Activated CD8-positive, alpha-beta T cell treated with anti-CD3 and anti-CD28 coated beads for 36 hours (primary cell): ENCODE results near the gene MAP3K7. TPM values are rescaled to one million over a fixed set of nuclear protein-coding genes. Genes with fewer than 3 reads are reported as not detected.

Experiments used
- ATAC-seq: fragments of 200-7000 bp; cut with Tn5 transposase; one replicate; pipeline ENCODE4 v1.10.0; 2021; ENCODE audit warnings: mild to moderate bottlenecking, moderate library complexity
- CTCF ChIA-PET: fragments of 350-600 bp; sonication (Branson Sonifier 250); formaldehyde crosslinking; loops from one replicate; lab custom pipeline; 2021; ENCODE audit warnings: antibody characterized with exemption; lab: Charles Lee
- POLR2A ChIA-PET: fragments of 350-600 bp; sonication (Branson Sonifier 250); formaldehyde crosslinking; loops from one replicate; lab custom pipeline; 2021; ENCODE audit warnings: antibody characterized with exemption; lab: Charles Lee
- DNase-seq: peaks from one replicate; pipeline ENCODE4 v3.0.0-alpha.2; 2020
- H3K27ac Mint-ChIP-seq: one replicate; pipeline ENCODE4 v1.8.0; 2021; ENCODE audit warnings: mild to moderate bottlenecking, mixed read lengths
- H3K27me3 Mint-ChIP-seq: one replicate; pipeline ENCODE4 v1.8.0; 2021; ENCODE audit warnings: mixed read lengths
- H3K36me3 Mint-ChIP-seq: one replicate; pipeline ENCODE4 v1.8.0; 2021; ENCODE audit warnings: low read depth, mixed read lengths
- H3K4me1 Mint-ChIP-seq: one replicate; pipeline ENCODE4 v1.8.0; 2021; ENCODE audit warnings: low read depth, mixed read lengths
- H3K4me3 Mint-ChIP-seq: one replicate; pipeline ENCODE4 v1.8.0; 2021; ENCODE audit warnings: mild to moderate bottlenecking, moderate library complexity, mixed read lengths
- H3K9me3 Mint-ChIP-seq: one replicate; pipeline ENCODE4 v1.8.0; 2021; ENCODE audit warnings: mixed read lengths
- intact Hi-C: fragments of 100-400 bp; cut with micrococcal nuclease; formaldehyde crosslinking; loops from one replicate; pipeline ENCODE4 v1.10.0; 2022
- total RNA-seq, 2 experiments: library from RNA; stranded (reverse); gene quantifications; one replicate each; pipeline ENCODE4 v1.2.3, GENCODE V29; 2021
- TF ChIP-seq, protein P1 (sequence below): fragments of 200-600 bp; IDR thresholded peaks from one replicate; pipeline ENCODE4 v1.8.0; 2022; ENCODE audit warnings: antibody characterized with exemption, mild to moderate bottlenecking

The MAP3K7 gene
- total RNA-seq, 2 experiments from 2014 or later: 22.1 to 22.8 TPM

DNA sequence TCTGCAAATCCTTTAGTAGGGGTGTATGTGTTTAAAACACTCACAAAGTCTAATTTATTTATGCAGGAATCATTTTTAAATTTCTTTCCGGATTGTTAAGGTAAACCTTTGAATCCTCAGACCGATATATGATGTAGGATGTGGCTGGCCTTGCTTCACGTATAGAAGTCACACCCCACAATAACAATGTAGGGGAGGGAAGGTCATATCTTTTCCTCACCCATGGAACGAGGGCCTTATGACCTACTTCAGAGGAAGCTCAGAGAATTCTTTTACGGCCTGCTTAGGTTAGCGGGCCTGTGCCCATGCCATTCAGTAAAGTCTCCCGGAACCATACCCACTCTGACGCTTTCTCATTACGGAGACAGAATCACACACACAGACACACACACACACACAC, 102.9 kb downstream of the MAP3K7 start:
- Mint-ChIP-seq H3K9me3 (peaks cover 13% of the 10 kb centered on the region), H3K36me3 (no peaks in the 10 kb centered on the region), H3K4me1 (peaks cover 15% of the 10 kb centered on the region), H3K4me3 (no peak overlapping the region), H3K27me3 (peaks cover 6% of the 10 kb centered on the region), H3K27ac (no peak overlapping the region)
- ChIA-PET POLR2A (no interaction called here), CTCF (no interaction called here)
- ATAC-seq (no peak), DNase-seq (no peak)
- intact Hi-C loops: no loop called here
- TF ChIP-seq, protein P1, sequence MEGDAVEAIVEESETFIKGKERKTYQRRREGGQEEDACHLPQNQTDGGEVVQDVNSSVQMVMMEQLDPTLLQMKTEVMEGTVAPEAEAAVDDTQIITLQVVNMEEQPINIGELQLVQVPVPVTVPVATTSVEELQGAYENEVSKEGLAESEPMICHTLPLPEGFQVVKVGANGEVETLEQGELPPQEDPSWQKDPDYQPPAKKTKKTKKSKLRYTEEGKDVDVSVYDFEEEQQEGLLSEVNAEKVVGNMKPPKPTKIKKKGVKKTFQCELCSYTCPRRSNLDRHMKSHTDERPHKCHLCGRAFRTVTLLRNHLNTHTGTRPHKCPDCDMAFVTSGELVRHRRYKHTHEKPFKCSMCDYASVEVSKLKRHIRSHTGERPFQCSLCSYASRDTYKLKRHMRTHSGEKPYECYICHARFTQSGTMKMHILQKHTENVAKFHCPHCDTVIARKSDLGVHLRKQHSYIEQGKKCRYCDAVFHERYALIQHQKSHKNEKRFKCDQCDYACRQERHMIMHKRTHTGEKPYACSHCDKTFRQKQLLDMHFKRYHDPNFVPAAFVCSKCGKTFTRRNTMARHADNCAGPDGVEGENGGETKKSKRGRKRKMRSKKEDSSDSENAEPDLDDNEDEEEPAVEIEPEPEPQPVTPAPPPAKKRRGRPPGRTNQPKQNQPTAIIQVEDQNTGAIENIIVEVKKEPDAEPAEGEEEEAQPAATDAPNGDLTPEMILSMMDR: no peak

DNA sequence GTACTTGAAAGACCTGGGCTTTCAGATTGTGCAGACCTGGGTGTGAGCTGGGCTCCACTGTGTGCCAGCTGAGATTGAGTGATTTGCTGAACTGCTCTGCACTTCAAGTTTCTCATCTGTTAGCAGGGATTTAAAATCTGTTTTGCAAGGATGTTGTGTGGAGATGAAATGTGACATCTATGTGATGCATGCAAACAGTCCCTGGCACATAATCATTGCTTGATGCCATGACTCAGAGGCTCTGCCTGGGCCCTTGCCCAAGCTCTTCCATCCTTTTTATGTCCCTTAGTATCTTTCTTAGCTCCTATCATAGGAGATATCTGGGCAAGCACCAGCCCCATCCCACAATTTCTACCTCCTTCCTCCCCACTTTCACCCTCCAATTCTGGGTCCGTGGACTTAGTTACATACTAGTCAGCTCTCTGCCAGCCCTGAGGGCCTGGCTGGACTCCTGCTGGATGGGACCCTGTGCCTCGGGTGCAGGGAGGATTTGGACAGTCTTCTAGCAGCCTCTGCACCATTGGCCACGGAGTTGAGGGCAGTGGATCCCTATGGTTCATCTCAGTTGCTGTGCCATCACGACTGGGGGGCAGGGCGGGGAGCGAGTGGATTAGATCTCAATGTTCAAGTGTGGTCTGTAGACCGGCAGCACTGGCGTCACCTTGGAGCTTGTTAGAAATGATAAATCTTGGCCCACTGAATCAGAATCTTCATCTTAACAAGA, 103.6 kb downstream of the MAP3K7 start:
- ChIA-PET CTCF (interaction anchor here (0.8 kb wide), 1 partner anchor 542 kb away, joined by 3 read pairs; no protein-coding TSS in a partner anchor), POLR2A (no interaction called here)
- H3K27me3 Mint-ChIP-seq: peaks cover 6% of the 10 kb centered on the region
- peaks cover 22% of the 10 kb centered on the region for H3K4me1 Mint-ChIP-seq
- DNase-seq (no peak), ATAC-seq (no peak)
- no peaks in the 10 kb centered on the region for H3K36me3 Mint-ChIP-seq
- H3K9me3 Mint-ChIP-seq: peaks cover 13% of the 10 kb centered on the region
- TF ChIP-seq, protein P1: no peak
- no peak overlapping the region for H3K4me3 Mint-ChIP-seq
- intact Hi-C loops: no loop called here
- no peak overlapping the region for H3K27ac Mint-ChIP-seq

DNA sequence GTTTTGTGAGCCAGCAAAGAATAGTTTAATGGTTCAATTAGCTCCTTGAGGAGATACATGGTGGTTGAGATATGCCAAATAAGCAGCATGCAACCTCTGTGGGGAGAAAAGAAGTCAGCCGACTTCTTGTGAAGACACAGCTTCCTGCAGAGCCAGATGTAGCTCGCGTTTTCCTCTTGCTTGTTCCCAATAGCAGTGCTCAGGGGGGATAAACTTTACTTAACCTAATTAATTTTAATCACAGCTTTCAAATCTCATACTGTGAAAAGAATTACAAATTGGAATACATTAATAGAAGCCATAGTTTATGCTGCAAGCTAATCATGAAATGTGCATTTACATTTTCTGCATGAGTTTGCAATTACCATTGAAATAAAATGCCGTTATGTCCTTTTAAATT, 106.2 kb downstream of the MAP3K7 start:
- no peak overlapping the region for H3K4me3 Mint-ChIP-seq
- no peaks in the 10 kb centered on the region for H3K27me3 Mint-ChIP-seq
- TF ChIP-seq, protein P1: no peak
- ATAC-seq: no peak
- no peak overlapping the region for H3K27ac Mint-ChIP-seq
- DNase-seq: no peak
- intact Hi-C loops: no loop called here
- peaks cover 5% of the 10 kb centered on the region for H3K9me3 Mint-ChIP-seq
- H3K4me1 Mint-ChIP-seq: peaks cover 39% of the 10 kb centered on the region
- H3K36me3 Mint-ChIP-seq: no peaks in the 10 kb centered on the region
- CTCF ChIA-PET: interaction anchor here (1.5 to 12.8 kb wide), 6 partner anchors 69 to 540 kb away, joined by 3 to 231 read pairs (median 7); partner anchors contain the start of gene MAP3K7
- POLR2A ChIA-PET: no interaction called here

DNA sequence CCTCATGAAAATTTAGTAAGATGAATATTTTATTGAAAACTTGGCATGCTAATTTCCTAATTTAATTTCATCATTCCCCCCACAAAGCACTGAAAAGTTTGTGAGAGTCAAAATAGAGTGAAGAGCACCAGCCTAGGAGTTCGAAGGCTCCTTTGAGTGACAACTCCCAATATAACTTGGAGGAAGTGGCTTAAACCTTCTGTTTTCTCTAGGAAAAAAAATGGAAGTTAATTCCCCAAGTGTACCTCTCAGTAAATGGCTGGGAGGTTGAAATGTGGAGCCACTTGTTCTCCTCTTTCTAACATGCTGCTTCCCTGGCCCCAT, 107.3 kb downstream of the MAP3K7 start:
- H3K36me3 Mint-ChIP-seq: no peaks in the 10 kb centered on the region
- no peak overlapping the region for H3K4me3 Mint-ChIP-seq
- intact Hi-C loops: loop anchor here (1.0 to 2.0 kb wide), 3 partner anchors 86 to 539 kb away; no protein-coding TSS in a partner anchor
- POLR2A ChIA-PET: interaction anchor here (1.0 to 8.2 kb wide), 6 partner anchors 14 to 539 kb away, joined by 3 to 65 read pairs (median 5); no protein-coding TSS in a partner anchor
- CTCF ChIA-PET: interaction anchor here (0.6 to 12.8 kb wide), 58 partner anchors 8 to 687 kb away, joined by 3 to 231 read pairs (median 5); partner anchors contain the start of gene MDN1
- no peak overlapping the region for H3K27ac Mint-ChIP-seq
- H3K4me1 Mint-ChIP-seq: peaks cover 46% of the 10 kb centered on the region
- no peak for DNase-seq
- TF ChIP-seq, protein P1: peak; percentile 41
- ATAC-seq: no peak
- peaks cover 4% of the 10 kb centered on the region for H3K9me3 Mint-ChIP-seq
- H3K27me3 Mint-ChIP-seq: no peaks in the 10 kb centered on the region
